ENCODE measurements around the gene SLC22A16.

Gene SLC22A16

GRCh38 chr6:110399219-110400071 lies 77.0 kb downstream of the SLC22A16 start:
- no peak for DNase-seq

DNA sequence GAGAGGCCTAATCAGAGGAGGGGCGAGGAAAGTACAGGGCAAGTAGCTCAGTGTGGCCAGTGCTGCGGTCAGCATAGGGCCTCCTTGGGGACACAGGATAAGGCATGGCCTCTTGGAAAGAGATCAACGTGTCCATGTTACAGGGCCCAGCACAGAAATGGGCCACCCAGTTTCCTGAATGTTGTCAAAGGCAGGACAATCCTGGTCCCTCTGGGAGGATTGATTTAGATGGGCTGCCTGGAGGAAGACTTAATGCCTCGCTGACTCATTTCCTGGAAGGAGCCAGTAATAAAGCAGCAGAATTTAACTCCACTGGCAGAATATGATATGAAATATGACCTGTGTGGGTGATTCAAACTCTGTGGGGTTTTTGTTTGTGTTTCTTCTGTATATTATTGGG lies 77.6 kb downstream of the SLC22A16 start:
- DNase-seq: no peak

- DNase-seq: no peak
Observed at GRCh38 chr6:110395221-110395620, 81.2 kb downstream of the SLC22A16 start.

- no peak for DNase-seq
Observed at GRCh38 chr6:110394409-110394808, 82.0 kb downstream of the SLC22A16 start.

DNA sequence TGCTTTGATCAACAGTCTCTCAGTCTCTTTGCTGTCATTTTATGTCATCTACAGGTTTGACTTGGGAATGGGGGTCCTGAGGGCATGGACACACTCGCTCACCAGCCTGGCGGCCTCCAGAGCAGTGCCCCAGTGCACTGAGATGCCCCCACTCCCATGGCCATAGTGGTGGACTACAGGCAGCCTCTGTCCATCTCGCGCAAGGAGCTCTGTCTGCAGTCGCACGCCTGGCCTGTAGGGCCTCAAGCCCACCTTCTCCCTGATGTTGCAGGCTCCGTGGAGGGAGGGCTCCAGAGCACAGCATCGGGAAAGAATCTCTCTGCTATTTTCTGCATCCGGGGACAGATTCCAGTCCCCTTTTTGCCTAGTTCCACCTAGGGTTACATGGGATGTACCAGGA lies 83.7 kb downstream of the SLC22A16 start:
- no peak for DNase-seq

- no peak for DNase-seq
Observed at GRCh38 chr6:110390404-110390803, 86.0 kb downstream of the SLC22A16 start.

- DNase-seq: no peak
Observed at GRCh38 chr6:110389689-110390382, 86.6 kb downstream of the SLC22A16 start.

GRCh38 chr6:110387986-110388385 lies 88.4 kb downstream of the SLC22A16 start:
- DNase-seq: no peak

DNA sequence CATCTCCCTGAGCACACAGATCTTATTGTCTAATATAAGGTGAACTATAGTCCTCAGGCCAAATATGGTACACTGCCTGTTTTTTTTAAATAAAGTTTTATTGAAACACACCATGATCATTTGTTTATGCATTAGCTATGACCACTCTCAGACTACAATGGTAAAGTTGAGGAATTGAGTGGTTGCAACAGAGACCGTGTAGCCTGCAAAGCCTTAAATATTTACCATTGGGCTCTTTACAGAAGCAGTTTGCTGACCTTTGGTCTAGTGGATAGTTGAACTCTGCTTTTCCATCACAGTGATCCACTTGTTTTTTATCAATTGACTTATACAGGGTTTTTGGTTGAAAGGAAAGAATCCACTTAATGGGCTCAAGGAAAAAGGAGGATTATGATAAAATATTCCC lies 91.0 kb downstream of the SLC22A16 start:
- DNase-seq: no peak

- DNase-seq: no peak
Observed at GRCh38 chr6:110378552-110378951, 97.9 kb downstream of the SLC22A16 start.
